Keratinocyte (primary cell): ENCODE measurements around the gene STK17A. TPM values are rescaled to one million over a fixed set of nuclear protein-coding genes. Genes with fewer than 3 reads are reported as not detected.
"Not testable (repeated sequence)": the region's sequence is repeated elsewhere in the genome, so short reads cannot be mapped to it uniquely, and the experiment has no call there.

ENCODE experiments used
- DNase-seq: peaks from one replicate; pipeline ENCODE4 v3.0.0-alpha.2; 2011; ENCODE audit warnings: low read depth, missing footprints, low spot score
- FAIRE-seq: peaks from 2 replicates; lab custom pipeline; 2011; peaks lifted over from hg19 to GRCh38; lab: Jason Lieb, UNC
- H2AFZ ChIP-seq: 2 replicates; pipeline ENCODE4 v1.6.0; 2012; ENCODE audit warnings: low read length, control low read depth, inconsistent platforms; ENCODE audit not compliant: control insufficient read depth
- H3K27ac ChIP-seq: 2 replicates; pipeline ENCODE4 v1.5.1; 2011; ENCODE audit warnings: low read length; ENCODE audit not compliant: control insufficient read depth, insufficient read depth
- H3K27me3 ChIP-seq: 3 replicates; pipeline ENCODE4 v1.6.0; 2011; ENCODE audit warnings: low read length; ENCODE audit not compliant: control insufficient read depth, insufficient read depth; ENCODE audit errors: extremely low read depth
- H3K36me3 ChIP-seq, 2 experiments: 2 replicates in 1 of 2; 3 replicates in 1 of 2; pipeline ENCODE4 v1.5.1; 2011; ENCODE audit warnings: low read length in 2 of 2, mild to moderate bottlenecking in 1 of 2; ENCODE audit not compliant: control insufficient read depth in 2 of 2, insufficient read depth in 2 of 2; ENCODE audit errors: extremely low read depth in 1 of 2
- H3K4me1 ChIP-seq: 3 replicates; pipeline ENCODE4 v1.5.1; 2011; ENCODE audit warnings: low read length; ENCODE audit not compliant: control insufficient read depth, insufficient read depth; ENCODE audit errors: extremely low read depth
- H3K4me2 ChIP-seq: 3 replicates; pipeline ENCODE4 v1.6.0; 2011; ENCODE audit warnings: low read depth, low read length; ENCODE audit not compliant: control insufficient read depth, insufficient read depth; ENCODE audit errors: extremely low read depth
- H3K4me3 ChIP-seq, 3 experiments: fragments of 200-600 bp in 1 of 3; sonication (generic) in 1 of 3; 2 replicates in 2 of 3; 3 replicates in 1 of 3; pipeline ENCODE4 v1.5.1; 2011 to 2016; ENCODE audit warnings: low read length in 3 of 3, mild to moderate bottlenecking in 3 of 3, control low read depth in 2 of 3, inconsistent platforms in 1 of 3, low read depth in 1 of 3, mixed read lengths in 1 of 3, mixed run types in 1 of 3, moderate library complexity in 1 of 3; ENCODE audit not compliant: control insufficient read depth in 2 of 3, insufficient read depth in 2 of 3; ENCODE audit errors: extremely low read depth in 1 of 3
- H3K79me2 ChIP-seq: 2 replicates; pipeline ENCODE4 v1.6.0; 2012; ENCODE audit warnings: low read length; ENCODE audit not compliant: control insufficient read depth, insufficient read depth
- H3K9ac ChIP-seq: 3 replicates; pipeline ENCODE4 v1.6.0; 2011; ENCODE audit warnings: low read length; ENCODE audit not compliant: control insufficient read depth, insufficient read depth; ENCODE audit errors: extremely low read depth
- H3K9me1 ChIP-seq: 3 replicates; pipeline ENCODE4 v1.6.0; 2011; ENCODE audit warnings: low read length; ENCODE audit not compliant: control insufficient read depth, insufficient read depth; ENCODE audit errors: extremely low read depth
- H3K9me3 ChIP-seq: 2 replicates; pipeline ENCODE4 v1.5.1; 2012; ENCODE audit warnings: low read depth, low read length; ENCODE audit not compliant: control insufficient read depth
- H4K20me1 ChIP-seq: 3 replicates; pipeline ENCODE4 v1.6.0; 2011; ENCODE audit warnings: low read length; ENCODE audit not compliant: control insufficient read depth, insufficient read depth; ENCODE audit errors: extremely low read depth
- CTCF ChIP-seq, 3 experiments: IDR thresholded peaks in 1 of 3; conservative IDR thresholded peaks in 1 of 3; optimal IDR thresholded peaks in 1 of 3; 2 replicates in 2 of 3; 3 replicates in 1 of 3; pipeline versions ENCODE3 to v1.5.1; 2011; ENCODE audit warnings: low read length in 3 of 3, mild to moderate bottlenecking in 3 of 3, moderate library complexity in 2 of 3, control low read depth in 1 of 3, inconsistent platforms in 1 of 3; ENCODE audit not compliant: insufficient read depth in 2 of 3; ENCODE audit errors: extremely low read depth in 1 of 3
- EZH2 ChIP-seq: IDR thresholded peaks from one replicate; pipeline ENCODE4 v1.6.1; 2012; ENCODE audit warnings: inconsistent platforms, mild to moderate bottlenecking, low read length, moderate library complexity
- dilution Hi-C: fragments of 300-500 bp; cut with MboI; formaldehyde crosslinking; loops from one replicate; pipeline ENCODE4 v1.7.0; 2020; ENCODE audit warnings: low sequenced_read_pairs; ENCODE audit not compliant: extremely low pct_ligation_motif_present
- polyA plus RNA-seq, 5 experiments: library from polyadenylated mRNA; depleted of rRNA in 3 of 5; stranded (reverse) in 3 of 5; stranded (forward) in 1 of 5; unstranded in 1 of 5; fragments of >200 nt; gene quantifications; 1 replicate in 1 of 5; 2 replicates in 3 of 5; 3 replicates in 1 of 5; pipeline versions ENCODE4 v1.2.1 to v1.2.3, GENCODE V29; 2011 to 2012; ENCODE audit warnings: missing spikeins in 2 of 5, low read depth in 1 of 5, low replicate concordance in 1 of 5

STK17A gene
- polyA plus RNA-seq, 1 donor (not counting 4 experiments of a cell fraction or from before 2014, with no cell fraction given), result 81.3 TPM

- Histone ChIP-seq H2AFZ (no peak overlapping the region), H3K27me3 (no peaks in the 10 kb centered on the region), H3K79me2 (no peaks in the 10 kb centered on the region), H3K4me3 (no peak overlapping the region), H3K9me3 (no peaks in the 10 kb centered on the region), H3K4me2 (no peak overlapping the region), H3K9me1 (no peaks in the 10 kb centered on the region), H4K20me1 (no peaks in the 10 kb centered on the region), H3K4me1 (peaks cover 46% of the 10 kb centered on the region), H3K9ac (no peak overlapping the region), H3K27ac (peak overlapping the region; percentile 80), H3K36me3 (no peaks in the 10 kb centered on the region)
- dilution Hi-C loops, result no loop called here
- TF ChIP-seq EZH2, result no peak
- no peak for TF ChIP-seq CTCF (optimal IDR thresholded peaks at IDR 0.05 in 1 of 3, IDR thresholded peaks at IDR 0.05 in 1 of 3, conservative IDR thresholded peaks at IDR 0.05 in 1 of 3; ENCODE audit: extremely low read depth in 1 of 3, insufficient read depth in 2 of 3, low read length in 3 of 3)
- FAIRE-seq, result no peak
- DNase-seq, result peak; percentile 65
Observed at GRCh38 chr7:43570688-43571365, 12.1 kb upstream of the STK17A start.

- Histone ChIP-seq H4K20me1 (no peaks in the 10 kb centered on the region), H3K9me3 (no peaks in the 10 kb centered on the region), H3K9me1 (no peaks in the 10 kb centered on the region), H3K79me2 (no peaks in the 10 kb centered on the region), H3K36me3 (no peaks in the 10 kb centered on the region), H2AFZ (no peak overlapping the region), H3K4me2 (no peak overlapping the region), H3K4me1 (peaks cover 49% of the 10 kb centered on the region), H3K9ac (peak overlapping the region; percentile 29), H3K27ac (peak overlapping the region; percentile 80), H3K27me3 (no peaks in the 10 kb centered on the region), H3K4me3 (no peak overlapping the region)
- TF ChIP-seq CTCF (optimal IDR thresholded peaks at IDR 0.05 in 1 of 3, IDR thresholded peaks at IDR 0.05 in 1 of 3, conservative IDR thresholded peaks at IDR 0.05 in 1 of 3; ENCODE audit: extremely low read depth in 1 of 3, insufficient read depth in 2 of 3, low read length in 3 of 3) (no peak), EZH2 (no peak)
- DNase-seq (peak; percentile 81), FAIRE-seq (peak; percentile 98)
- dilution Hi-C loops, result no loop called here
Observed at GRCh38 chr7:43572516-43573049, 10.3 kb upstream of the STK17A start.

- peaks cover 44% of the 10 kb centered on the region for H3K4me1 ChIP-seq
- H3K27me3 ChIP-seq, H3K4me3 ChIP-seq, H3K9me3 ChIP-seq, DNase-seq, H3K27ac ChIP-seq, FAIRE-seq, H3K9me1 ChIP-seq, H3K36me3 ChIP-seq, H3K9ac ChIP-seq, H3K79me2 ChIP-seq, dilution Hi-C loops, H3K4me2 ChIP-seq, H4K20me1 ChIP-seq, H2AFZ ChIP-seq: not testable (repeated sequence)
Observed at GRCh38 chr7:43573832-43574231, 9.1 kb upstream of the STK17A start.
